ENCODE data around the gene TMEM263.

Gene TMEM263

GRCh38 chr12:106975993-106976658 lies 20.4 kb downstream of the TMEM263 start:
- DNase-seq (ENCODE audit: insufficient read length) (no peak), FAIRE-seq (peak; percentile 14)
- TF ChIP-seq POLR2AphosphoS5 (IDR thresholded peaks at IDR 0.05; ENCODE audit: low read depth, low read length) (0 out of 2 replicates have a peak, but pooled peaks have one; percentile 20), POLR2A (IDR thresholded peaks at IDR 0.05; ENCODE audit: low read depth, low read length) (no peak), TAF1 (IDR thresholded peaks at IDR 0.05; ENCODE audit: borderline replicate concordance, low read depth, low read length) (no peak)

- FAIRE-seq, result no peak
- TF ChIP-seq POLR2AphosphoS5 (IDR thresholded peaks at IDR 0.05; ENCODE audit: low read depth, low read length) (no peak), TAF1 (IDR thresholded peaks at IDR 0.05; ENCODE audit: borderline replicate concordance, low read depth, low read length) (no peak), POLR2A (IDR thresholded peaks at IDR 0.05; ENCODE audit: low read depth, low read length) (no peak)
These were observed 21.0 kb downstream of the TMEM263 start for GRCh38 chr12:106976668-106977067.

DNA sequence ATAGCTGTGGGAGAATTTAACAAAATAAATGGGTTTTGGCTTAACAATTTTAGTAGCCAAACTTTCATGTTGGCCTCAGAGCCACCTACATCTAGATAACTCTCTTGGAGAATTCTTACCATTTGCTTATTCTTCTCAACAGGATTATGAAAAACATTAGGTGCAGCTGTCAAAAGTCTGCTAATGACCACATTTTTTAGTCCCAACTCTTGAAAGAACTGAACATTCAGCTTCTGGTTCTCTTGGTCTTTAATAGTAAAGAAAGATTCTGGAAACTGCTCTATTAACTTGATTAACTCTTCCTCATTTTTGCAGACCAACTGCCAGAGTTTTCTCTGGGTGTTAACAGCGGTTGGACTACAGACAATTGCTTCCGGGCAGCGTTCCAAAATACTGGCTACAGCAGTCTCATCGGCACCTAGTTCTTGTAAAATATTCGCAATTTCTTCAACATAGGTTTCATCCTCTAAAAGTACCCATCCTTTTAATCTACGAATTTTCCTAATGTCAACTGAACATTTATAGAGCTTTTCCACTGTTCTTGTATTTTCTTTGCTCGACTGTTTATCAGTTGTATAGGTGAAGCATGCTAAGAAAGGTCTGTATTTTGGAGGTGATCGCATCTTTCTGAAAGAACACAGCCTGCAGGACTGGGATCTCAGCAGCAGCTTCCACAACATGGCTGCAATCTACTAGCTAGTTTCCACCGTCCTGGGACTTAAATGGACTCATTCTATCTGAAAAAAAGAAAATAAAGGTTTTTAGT lies 22.5 kb downstream of the TMEM263 start:
- TF ChIP-seq POLR2AphosphoS5 (IDR thresholded peaks at IDR 0.05; ENCODE audit: low read depth, low read length), result no peak
- TF ChIP-seq POLR2A (IDR thresholded peaks at IDR 0.05; ENCODE audit: low read depth, low read length), result no peak
- TF ChIP-seq TAF1 (IDR thresholded peaks at IDR 0.05; ENCODE audit: borderline replicate concordance, low read depth, low read length), result no peak
- no peak for DNase-seq (ENCODE audit: insufficient read length)
- FAIRE-seq, result no peak

More at GRCh38 chr12:106976668-106977067, 21.0 kb downstream of the TMEM263 start:
- DNase-seq (ENCODE audit: insufficient read length), result no peak

DNA sequence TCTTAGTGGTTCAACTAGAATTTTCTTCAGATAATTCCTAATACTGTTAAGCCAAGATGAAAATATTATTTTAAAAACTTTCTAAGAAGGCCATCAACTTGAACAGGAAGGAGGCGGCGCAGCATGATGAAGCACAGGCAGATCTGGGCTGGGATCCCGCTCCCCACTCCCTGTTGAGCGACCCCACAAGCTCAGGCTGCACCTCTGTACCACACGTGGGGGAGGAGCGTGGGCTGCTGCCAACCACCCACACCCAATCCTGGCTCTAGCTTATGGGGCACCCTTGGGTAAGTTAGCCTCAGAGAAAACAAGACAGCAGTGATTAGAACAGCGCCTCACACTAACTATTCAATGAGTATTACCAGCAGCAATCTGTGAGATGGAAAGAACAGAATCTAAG lies 25.2 kb downstream of the TMEM263 start:
- TF ChIP-seq POLR2AphosphoS5 (IDR thresholded peaks at IDR 0.05; ENCODE audit: low read depth, low read length), result no peak
- no peak for TF ChIP-seq POLR2A (IDR thresholded peaks at IDR 0.05; ENCODE audit: low read depth, low read length)
- no peak for TF ChIP-seq TAF1 (IDR thresholded peaks at IDR 0.05; ENCODE audit: borderline replicate concordance, low read depth, low read length)
- FAIRE-seq, result no peak
- DNase-seq (ENCODE audit: insufficient read length), result no peak

- TF ChIP-seq TAF1 (IDR thresholded peaks at IDR 0.05; ENCODE audit: borderline replicate concordance, low read depth, low read length) (no peak), POLR2AphosphoS5 (IDR thresholded peaks at IDR 0.05; ENCODE audit: low read depth, low read length) (no peak), POLR2A (IDR thresholded peaks at IDR 0.05; ENCODE audit: low read depth, low read length) (no peak)
- FAIRE-seq (no peak), DNase-seq (ENCODE audit: insufficient read length) (no peak)
These were observed 26.1 kb downstream of the TMEM263 start for GRCh38 chr12:106981788-106982187.

GRCh38 chr12:106982229-106982628 lies 26.5 kb downstream of the TMEM263 start:
- no peak for DNase-seq (ENCODE audit: insufficient read length)
- no peak for FAIRE-seq
- TF ChIP-seq POLR2A (IDR thresholded peaks at IDR 0.05; ENCODE audit: low read depth, low read length) (no peak), TAF1 (IDR thresholded peaks at IDR 0.05; ENCODE audit: borderline replicate concordance, low read depth, low read length) (no peak), POLR2AphosphoS5 (IDR thresholded peaks at IDR 0.05; ENCODE audit: low read depth, low read length) (no peak)

DNA sequence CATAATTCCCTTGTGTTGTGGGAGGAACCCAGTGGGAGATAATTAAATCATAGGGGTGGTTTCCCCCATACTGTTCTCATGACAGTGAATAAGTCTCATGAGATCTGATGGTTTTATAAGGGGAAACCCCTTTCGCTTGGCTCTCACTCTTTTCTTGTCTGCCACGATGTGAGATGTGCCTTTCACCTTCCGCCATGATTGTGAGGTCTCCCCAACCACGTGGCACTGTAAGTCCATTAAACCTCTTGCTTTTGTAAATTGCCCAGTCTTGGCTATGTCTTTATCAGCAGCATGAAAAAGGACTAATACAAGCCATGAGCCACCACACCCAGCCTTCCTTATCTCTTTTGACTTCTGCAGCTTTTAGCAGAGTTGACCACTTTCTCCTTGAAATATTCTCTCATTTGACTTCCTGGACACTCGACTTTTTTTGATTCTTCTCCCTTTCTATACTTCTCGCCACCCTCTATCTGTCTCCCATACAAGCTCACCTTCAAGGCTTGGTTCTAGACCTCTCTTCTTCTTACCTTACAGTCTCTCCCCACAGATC lies 29.0 kb downstream of the TMEM263 start:
- TF ChIP-seq TAF1 (IDR thresholded peaks at IDR 0.05; ENCODE audit: borderline replicate concordance, low read depth, low read length), result no peak
- TF ChIP-seq POLR2AphosphoS5 (IDR thresholded peaks at IDR 0.05; ENCODE audit: low read depth, low read length), result no peak
- TF ChIP-seq POLR2A (IDR thresholded peaks at IDR 0.05; ENCODE audit: low read depth, low read length), result no peak
- FAIRE-seq (no peak), DNase-seq (ENCODE audit: insufficient read length) (no peak)

GRCh38 chr12:106985479-106985878 lies 29.8 kb downstream of the TMEM263 start:
- peak; percentile 42 for FAIRE-seq
- no peak for DNase-seq (ENCODE audit: insufficient read length)
- TF ChIP-seq POLR2A (IDR thresholded peaks at IDR 0.05; ENCODE audit: low read depth, low read length) (no peak), POLR2AphosphoS5 (IDR thresholded peaks at IDR 0.05; ENCODE audit: low read depth, low read length) (no peak), TAF1 (IDR thresholded peaks at IDR 0.05; ENCODE audit: borderline replicate concordance, low read depth, low read length) (no peak)

GRCh38 chr12:106986135-106986534 lies 30.4 kb downstream of the TMEM263 start:
- no peak for DNase-seq (ENCODE audit: insufficient read length)
- no peak for FAIRE-seq
- TF ChIP-seq TAF1 (IDR thresholded peaks at IDR 0.05; ENCODE audit: borderline replicate concordance, low read depth, low read length), result no peak
- TF ChIP-seq POLR2AphosphoS5 (IDR thresholded peaks at IDR 0.05; ENCODE audit: low read depth, low read length), result no peak
- TF ChIP-seq POLR2A (IDR thresholded peaks at IDR 0.05; ENCODE audit: low read depth, low read length), result no peak

DNA sequence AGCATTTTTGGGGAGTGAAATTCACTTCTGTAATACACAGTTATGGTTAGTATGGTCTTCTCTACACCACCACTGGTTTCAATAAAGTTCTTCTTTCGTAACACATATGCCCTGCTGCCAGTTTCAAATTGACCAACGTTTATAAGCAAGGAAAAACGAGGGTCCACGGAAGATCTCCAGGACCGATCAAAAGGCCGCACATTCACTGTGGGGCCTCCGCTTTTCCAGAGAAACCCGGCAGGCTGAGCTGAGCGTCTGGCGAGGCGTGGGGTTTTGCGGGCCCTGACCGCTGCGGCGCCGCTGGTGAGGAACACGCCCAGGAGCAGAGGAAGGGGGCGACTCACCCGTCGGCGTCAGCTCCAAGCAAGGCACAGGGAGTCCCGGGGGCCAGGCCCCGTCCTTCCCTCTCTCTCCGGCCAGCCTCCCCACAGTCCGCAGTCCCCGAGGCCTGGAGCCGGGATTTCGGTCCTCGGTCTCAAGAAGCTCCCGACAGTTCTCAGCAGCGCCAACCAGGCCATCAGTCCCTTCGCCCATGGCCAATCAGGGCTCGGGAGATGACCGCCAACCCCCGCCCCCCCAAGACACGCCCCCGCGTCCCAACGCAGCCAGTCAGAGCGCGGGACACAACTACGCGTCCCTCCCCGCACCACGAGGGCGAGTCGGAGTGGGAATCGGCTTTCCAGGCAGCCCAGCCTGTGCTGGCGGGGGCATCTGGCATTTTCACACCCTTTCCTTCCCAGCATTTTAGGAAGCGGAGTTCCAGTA lies 31.1 kb downstream of the TMEM263 start, which contains the start of gene MTERF2:
MTERF2 (minus strand) TSS at position 522 of the 765 bp plus-strand sequence. CDS start 8,432 bp downstream, outside the sequence.
- peak; percentile 86 for DNase-seq (ENCODE audit: insufficient read length)
- peak; percentile 97 for FAIRE-seq
- no peak for TF ChIP-seq TAF1 (IDR thresholded peaks at IDR 0.05; ENCODE audit: borderline replicate concordance, low read depth, low read length)
- peak; percentile 34; the same call in 1 of the 2 replicates for TF ChIP-seq POLR2A (IDR thresholded peaks at IDR 0.05; ENCODE audit: low read depth, low read length)

- DNase-seq (ENCODE audit: insufficient read length) (no peak), FAIRE-seq (peak; percentile 24)
- TF ChIP-seq POLR2A (IDR thresholded peaks at IDR 0.05; ENCODE audit: low read depth, low read length), result no peak
- no peak for TF ChIP-seq TAF1 (IDR thresholded peaks at IDR 0.05; ENCODE audit: borderline replicate concordance, low read depth, low read length)
- TF ChIP-seq POLR2AphosphoS5 (IDR thresholded peaks at IDR 0.05; ENCODE audit: low read depth, low read length), result no peak
These were observed 32.1 kb downstream of the TMEM263 start for GRCh38 chr12:106987846-106988245.
